Liver (tissue), 3 donors: ENCODE data around the gene TIGD1.

Experiments used
- CTCF ChIP-seq: fragments of 150-350 bp; IDR thresholded peaks from 2 replicates; pipeline ENCODE4 v1.5.1; 2017; ENCODE audit warnings: improper control_type of control experiment, low read depth, low read length; ENCODE audit not compliant: missing input control
- FOXA1 ChIP-seq: IDR thresholded peaks from 2 replicates; pipeline ENCODE4 v1.6.1; 2016; ENCODE audit warnings: antibody characterized with exemption
- TAF1 ChIP-seq: conservative IDR thresholded peaks from 2 replicates; pipeline ENCODE4 v1.6.1; 2016; ENCODE audit warnings: antibody characterized with exemption, mild to moderate bottlenecking
- YY1 ChIP-seq: IDR thresholded peaks from 2 replicates; pipeline ENCODE4 v1.6.1; 2016; ENCODE audit warnings: antibody characterized with exemption, mild to moderate bottlenecking
- donor health status: healthy.
- donor health status: healthy.

- no peak for TF ChIP-seq TAF1
- no peak for TF ChIP-seq CTCF
- TF ChIP-seq YY1: no peak
- no peak for TF ChIP-seq FOXA1
These were observed 37.0 kb downstream of the TIGD1 start for GRCh38 chr2:232513353-232513752.
